NB4 (cell line): ENCODE measurements around the gene GALNS.

ENCODE experiments used
- DNase-seq: peaks from one replicate; pipeline ENCODE4 v3.0.0; 2010; ENCODE audit warnings: low read depth
- H3K4me3 ChIP-seq: one replicate; pipeline ENCODE4 v1.5.1; 2011; ENCODE audit warnings: mild to moderate bottlenecking, low read depth, low read length, moderate library complexity
- CTCF ChIP-seq: IDR thresholded peaks from one replicate; pipeline ENCODE4 v1.5.1; 2012; ENCODE audit warnings: low read depth, low read length
- MAX ChIP-seq: IDR thresholded peaks from 2 replicates; pipeline ENCODE4 v1.6.1; 2011; ENCODE audit warnings: low read depth, low read length
- MYC ChIP-seq: IDR thresholded peaks from 2 replicates; pipeline ENCODE4 v1.6.1; 2011; ENCODE audit warnings: low read depth, low read length
- POLR2A ChIP-seq: IDR thresholded peaks from 2 replicates; pipeline ENCODE4 v1.6.1; 2011; ENCODE audit warnings: mild to moderate bottlenecking; ENCODE audit not compliant: insufficient read length; ENCODE audit errors: extremely low read depth

Gene GALNS

GRCh38 chr16:88809676-88810165 is 47.0 kb downstream of the GALNS start:
- TF ChIP-seq CTCF (no peak), MYC (0 out of 2 replicates have a peak, but pooled peaks have one; percentile 21), POLR2A (peak; percentile 31)
- H3K4me3 ChIP-seq: peak overlapping the region; percentile 86
- peak; percentile 72 for DNase-seq

- H3K4me3 ChIP-seq: peak overlapping the region; percentile 86
- peak; percentile 61 for DNase-seq
- peak; percentile 18 for TF ChIP-seq POLR2A
- TF ChIP-seq MAX: no peak
Observed at GRCh38 chr16:88809068-88809675, 47.6 kb downstream of the GALNS start.

- TF ChIP-seq MYC (no peak), MAX (no peak), CTCF (no peak), POLR2A (no peak)
Observed at GRCh38 chr16:88807626-88808453, 48.9 kb downstream of the GALNS start.

GRCh38 chr16:88807142-88807625 is 49.6 kb downstream of the GALNS start:
- DNase-seq: peak; percentile 50
- TF ChIP-seq MYC (no peak), POLR2A (peak; percentile 12)
- no peak overlapping the region for H3K4me3 ChIP-seq

More at GRCh38 chr16:88807626-88808453, 48.9 kb downstream of the GALNS start:
- no peak overlapping the region for H3K4me3 ChIP-seq
- DNase-seq: peak; percentile 55

GRCh38 chr16:88806491-88807111 is 50.1 kb downstream of the GALNS start:
- TF ChIP-seq CTCF (no peak), MYC (no peak), MAX (no peak), POLR2A (no peak)
- H3K4me3 ChIP-seq: no peak overlapping the region
- DNase-seq: peak; percentile 45

GRCh38 chr16:88805887-88806393 is 50.8 kb downstream of the GALNS start:
- no peak for DNase-seq
- no peak for TF ChIP-seq CTCF
- TF ChIP-seq POLR2A: no peak
- no peak for TF ChIP-seq MYC
- no peak for TF ChIP-seq MAX
- peak overlapping the region; percentile 96 for H3K4me3 ChIP-seq
